Thyroid gland (tissue), 4 donors: ENCODE data around the gene LPCAT1. TPM values are rescaled to one million over a fixed set of nuclear protein-coding genes. Genes with fewer than 3 reads are reported as not detected.

Source experiments
- DNase-seq, 2 donors: peaks; one replicate each; pipeline ENCODE4 v3.0.0-alpha.2; 2019
- H3K27ac ChIP-seq, 3 donors: fragments of 200-600 bp; sonication (generic); 1 replicate in 2 of 3; 2 replicates in 1 of 3; pipeline ENCODE4 v1.5.1; 2016 to 2019; ENCODE audit warnings: mild to moderate bottlenecking in 1 of 3, moderate library complexity in 1 of 3
- H3K27me3 ChIP-seq: fragments of 200-600 bp; sonication (generic); one replicate; pipeline ENCODE4 v1.5.1; 2019
- H3K36me3 ChIP-seq, 2 donors: fragments of 200-600 bp; sonication (generic); one replicate each; pipeline ENCODE4 v1.5.1; 2016 to 2019
- H3K4me1 ChIP-seq, 2 donors: fragments of 200-600 bp; sonication (generic); one replicate each; pipeline ENCODE4 v1.5.1; 2017 to 2019
- H3K4me3 ChIP-seq, 3 donors: fragments of 200-600 bp; sonication (generic); replicated peaks in 1 of 3; 1 replicate in 2 of 3; 2 replicates in 1 of 3; pipeline ENCODE4 v1.5.1; 2016; ENCODE audit warnings: mild to moderate bottlenecking in 1 of 3
- H3K9me3 ChIP-seq: fragments of 200-600 bp; sonication (generic); one replicate; pipeline ENCODE4 v1.5.1; 2017
- CTCF ChIP-seq, 6 experiments: fragments of 200-600 bp in 3 of 6; fragments of 450-650 bp in 3 of 6; sonication (generic) in 3 of 6; IDR thresholded peaks; one replicate each; pipeline ENCODE4 v1.5.1; 2016 to 2019; ENCODE audit warnings: antibody characterized with exemption in 6 of 6, mild to moderate bottlenecking in 2 of 6, inconsistent platforms in 1 of 6, moderate library complexity in 1 of 6
- POLR2A ChIP-seq, 2 donors: fragments of 450-650 bp; IDR thresholded peaks; one replicate each; pipeline ENCODE4 v1.6.1; 2017; ENCODE audit warnings: antibody characterized with exemption in 2 of 2, mild to moderate bottlenecking in 2 of 2, moderate library complexity in 1 of 2
- WGBS, 2 donors: methylation state at CpG; one replicate each; pipeline ENCODE4 v1.1.5; 2017; 5-methylcytosine and 5-hydroxymethylcytosine counted together
- intact Hi-C: fragments of 100-400 bp; cut with DNase I; formaldehyde crosslinking; loops from one replicate; pipeline ENCODE4 v1.15.1; 2023
- total RNA-seq, 4 donors: library from RNA; depleted of rRNA; stranded (reverse); fragments of >200 nt; gene quantifications; one replicate each; pipeline ENCODE4 v1.2.3, GENCODE V29; 2016

The LPCAT1 gene
- total RNA-seq, 4 donors from 2014 or later = 30.9 to 35.7 (median 33.3) TPM

- Histone ChIP-seq H3K4me3 (no peak overlapping the region), H3K27me3 (no peaks in the 10 kb centered on the region), H3K9me3 (no peaks in the 10 kb centered on the region), H3K27ac (no peak overlapping the region), H3K36me3 (peaks cover 6 to 13% of the 10 kb centered on the region in 2 donors), H3K4me1 (peaks cover 9 to 11% of the 10 kb centered on the region in 2 donors)
- intact Hi-C loops = no loop called here
- 88 to 93% methylated on average over 12 of the region's 12 CpGs for WGBS, 2 donors
- no peak for TF ChIP-seq POLR2A (IDR thresholded peaks at IDR 0.05)
- TF ChIP-seq CTCF (IDR thresholded peaks at IDR 0.05) = no peak
- DNase-seq = no peak
Observed at GRCh38 chr5:1490376-1490775, 33.4 kb downstream of the LPCAT1 start.

- intact Hi-C loops = no loop called here
- H3K4me1 ChIP-seq = peaks cover 9 to 11% of the 10 kb centered on the region in 2 donors
- 96 to 98% methylated on average over 18 of the region's 18 CpGs for WGBS, 2 donors
- TF ChIP-seq POLR2A (IDR thresholded peaks at IDR 0.05) (no peak), CTCF (IDR thresholded peaks at IDR 0.05) (no peak)
- H3K27ac ChIP-seq = no peak overlapping the region
- H3K27me3 ChIP-seq = no peaks in the 10 kb centered on the region
- H3K4me3 ChIP-seq = no peak overlapping the region
- H3K36me3 ChIP-seq = peaks cover 6 to 13% of the 10 kb centered on the region in 2 donors
- DNase-seq = no peak
- no peaks in the 10 kb centered on the region for H3K9me3 ChIP-seq
Observed at GRCh38 chr5:1489754-1490153, 34.0 kb downstream of the LPCAT1 start.

- peaks cover 6% of the 10 kb centered on the region in 2 donors for H3K4me1 ChIP-seq
- H3K4me3 ChIP-seq = no peak overlapping the region
- no peaks in the 10 kb centered on the region for H3K9me3 ChIP-seq
- H3K27me3 ChIP-seq = no peaks in the 10 kb centered on the region
- WGBS, 2 donors = 82 to 92% methylated on average over 13 to 14 of the region's 14 CpGs
- intact Hi-C loops = no loop called here
- no peak overlapping the region for H3K27ac ChIP-seq
- TF ChIP-seq POLR2A (IDR thresholded peaks at IDR 0.05) = no peak
- no peak for TF ChIP-seq CTCF (IDR thresholded peaks at IDR 0.05)
- DNase-seq = no peak
- H3K36me3 ChIP-seq = peaks cover 6 to 13% of the 10 kb centered on the region in 2 donors
Observed at GRCh38 chr5:1488882-1489680, 34.7 kb downstream of the LPCAT1 start.

GRCh38 chr5:1487079-1487764 lies 36.5 kb downstream of the LPCAT1 start:
- no peak overlapping the region for H3K27ac ChIP-seq
- DNase-seq = no peak
- H3K27me3 ChIP-seq = no peaks in the 10 kb centered on the region
- H3K4me3 ChIP-seq = no peak overlapping the region
- intact Hi-C loops = no loop called here
- 92 to 94% methylated on average over 17 to 26 of the region's 27 CpGs for WGBS, 2 donors
- H3K9me3 ChIP-seq = no peaks in the 10 kb centered on the region
- no peaks in the 10 kb centered on the region for H3K4me1 ChIP-seq
- TF ChIP-seq POLR2A (IDR thresholded peaks at IDR 0.05) = no peak
- TF ChIP-seq CTCF (IDR thresholded peaks at IDR 0.05) = no peak
- H3K36me3 ChIP-seq = peaks cover 5 to 13% of the 10 kb centered on the region in 2 donors

DNA sequence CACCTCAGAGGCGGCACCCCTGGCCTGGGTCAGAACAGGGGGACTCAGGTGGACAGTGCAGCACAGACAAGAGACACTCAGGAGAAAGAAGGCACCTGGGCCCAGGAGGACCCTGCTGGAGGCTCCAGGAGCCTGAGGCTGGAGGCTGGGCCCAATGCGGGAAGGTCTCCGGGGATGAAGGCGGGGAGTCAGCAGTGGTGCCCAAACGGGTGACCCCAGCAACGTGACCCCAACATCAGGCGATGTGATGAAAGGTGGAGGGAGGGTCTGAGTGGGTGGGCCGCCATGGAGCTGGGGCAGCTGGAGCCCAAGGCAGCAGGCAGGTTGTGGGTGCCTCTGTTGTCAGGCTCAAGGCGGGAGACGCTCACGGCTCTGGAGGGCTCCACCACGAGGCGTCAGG lies 37.5 kb downstream of the LPCAT1 start:
- 92 to 98% methylated on average over 8 to 12 of the region's 13 CpGs for WGBS, 2 donors
- intact Hi-C loops = no loop called here
- Histone ChIP-seq H3K4me1 (no peaks in the 10 kb centered on the region), H3K9me3 (no peaks in the 10 kb centered on the region), H3K4me3 (no peak overlapping the region), H3K27me3 (no peaks in the 10 kb centered on the region), H3K36me3 (peaks cover 3 to 13% of the 10 kb centered on the region in 2 donors), H3K27ac (no peak overlapping the region)
- TF ChIP-seq POLR2A (IDR thresholded peaks at IDR 0.05) = no peak
- no peak for TF ChIP-seq CTCF (IDR thresholded peaks at IDR 0.05)
- DNase-seq = no peak
